OCI-LY3 (cell line): ENCODE measurements around the gene LHPP.

Source experiments
- H2AFZ ChIP-seq: fragments of 200-600, 300-600 bp; shearing (Covaris generic); 2 replicates; pipeline ENCODE4 v1.6.0; 2014; ENCODE audit warnings: antibody characterized with exemption, low read depth, low read length
- H3K27ac ChIP-seq: fragments of 200-600, 300-600 bp; sonication (generic); 2 replicates; pipeline ENCODE4 v1.5.1; 2014; ENCODE audit warnings: mild to moderate bottlenecking, low read length, moderate library complexity, mixed read lengths
- H3K27me3 ChIP-seq: fragments of 200-600, 300-600 bp; sonication (generic); 2 replicates; pipeline ENCODE4 v1.6.1; 2014; ENCODE audit warnings: low read depth, low read length, mixed read lengths
- H3K36me3 ChIP-seq: fragments of 200-600, 300-600 bp; sonication (generic); replicated peaks from 2 replicates; pipeline ENCODE3; 2014; ENCODE audit warnings: low read depth, low read length, mixed read lengths
- H3K4me1 ChIP-seq: fragments of 300-600, 200-600 bp; sonication (generic); 2 replicates; pipeline ENCODE4 v1.6.1; 2014; ENCODE audit warnings: low read length, mixed read lengths
- H3K4me2 ChIP-seq: fragments of 200-600, 300-600 bp; sonication (generic); 2 replicates; pipeline ENCODE4 v1.6.1; 2014; ENCODE audit warnings: low read length, mixed read lengths
- H3K4me3 ChIP-seq: fragments of 300-600, 200-600 bp; sonication (generic); 2 replicates; pipeline ENCODE4 v1.5.1; 2014; ENCODE audit warnings: antibody characterized with exemption, mild to moderate bottlenecking, low read length, moderate library complexity
- H3K79me2 ChIP-seq: fragments of 300-600, 200-600 bp; shearing (Covaris generic); 2 replicates; pipeline ENCODE4 v1.6.1; 2014; ENCODE audit warnings: mild to moderate bottlenecking, low read length, mixed read lengths
- H3K9ac ChIP-seq: fragments of 300-600, 200-600 bp; shearing (Covaris generic); 2 replicates; pipeline ENCODE4 v1.6.0; 2014; ENCODE audit warnings: mild to moderate bottlenecking, low read length, moderate library complexity
- H3K9me3 ChIP-seq: fragments of 200-600, 300-600 bp; shearing (Covaris generic); 2 replicates; pipeline ENCODE4 v1.6.1; 2014; ENCODE audit warnings: low read length, mixed read lengths; ENCODE audit not compliant: insufficient read depth
- H4K20me1 ChIP-seq: fragments of 200-600, 300-600 bp; sonication (generic); 2 replicates; pipeline ENCODE4 v1.6.1; 2016; ENCODE audit warnings: low read length, mixed read lengths; ENCODE audit not compliant: insufficient read depth
- CTCF ChIP-seq: fragments of 200-600, 300-600 bp; sonication (generic); IDR thresholded peaks from 2 replicates; pipeline ENCODE4 v1.5.1; 2014; ENCODE audit warnings: antibody characterized with exemption, low read length, low read depth
- EZH2phosphoT487 ChIP-seq: fragments of 200-600 bp; shearing (Covaris generic); IDR thresholded peaks from 2 replicates; pipeline ENCODE4 v1.6.1; 2018; ENCODE audit warnings: antibody characterized with exemption, mixed run types, low read depth

Gene LHPP

GRCh38 chr10:124632064-124632531, 170.5 kb downstream of the LHPP start:
- Histone ChIP-seq H3K27me3 (no peaks in the 10 kb centered on the region), H3K9me3 (peaks cover 5% of the 10 kb centered on the region; the same call in 1 of the 2 replicates), H3K4me3 (no peak overlapping the region), H3K4me1 (peaks cover 19% of the 10 kb centered on the region), H3K27ac (no peak overlapping the region), H3K36me3 (peaks cover 16% of the 10 kb centered on the region), H3K9ac (no peak overlapping the region), H2AFZ (no peak overlapping the region), H4K20me1 (peaks cover 48% of the 10 kb centered on the region), H3K79me2 (peaks cover 13% of the 10 kb centered on the region), H3K4me2 (no peak overlapping the region)
- TF ChIP-seq CTCF: peak; percentile 25
- no peak for TF ChIP-seq EZH2phosphoT487

GRCh38 chr10:124632566-124632965, 170.9 kb downstream of the LHPP start:
- Histone ChIP-seq H3K4me3 (no peak overlapping the region), H3K9ac (no peak overlapping the region), H3K79me2 (peaks cover 17% of the 10 kb centered on the region), H2AFZ (no peak overlapping the region), H3K36me3 (peaks cover 16% of the 10 kb centered on the region), H3K27me3 (no peaks in the 10 kb centered on the region), H3K9me3 (peaks cover 5% of the 10 kb centered on the region; the same call in 1 of the 2 replicates), H4K20me1 (peaks cover 48% of the 10 kb centered on the region), H3K4me1 (peaks cover 19% of the 10 kb centered on the region), H3K27ac (no peak overlapping the region), H3K4me2 (no peak overlapping the region)
- TF ChIP-seq CTCF: no peak
- no peak for TF ChIP-seq EZH2phosphoT487

- H2AFZ ChIP-seq: no peak overlapping the region
- peaks cover 18% of the 10 kb centered on the region for H3K79me2 ChIP-seq
- no peak overlapping the region for H3K9ac ChIP-seq
- no peak overlapping the region for H3K27ac ChIP-seq
- H3K9me3 ChIP-seq: peaks cover 5% of the 10 kb centered on the region; the same call in 1 of the 2 replicates
- peak overlapping the region; percentile 50 for H3K4me2 ChIP-seq
- peaks cover 54% of the 10 kb centered on the region for H4K20me1 ChIP-seq
- peaks cover 16% of the 10 kb centered on the region for H3K36me3 ChIP-seq
- peak overlapping the region; percentile 20; the same call in 1 of the 2 replicates for H3K4me3 ChIP-seq
- no peaks in the 10 kb centered on the region for H3K27me3 ChIP-seq
- H3K4me1 ChIP-seq: peaks cover 35% of the 10 kb centered on the region
- TF ChIP-seq EZH2phosphoT487 (no peak), CTCF (0 out of 2 replicates have a peak, but pooled peaks have one; percentile 4)
These were observed 174.8 kb downstream of the LHPP start for GRCh38 chr10:124636271-124636995.

- no peak overlapping the region for H3K9ac ChIP-seq
- H3K4me1 ChIP-seq: peaks cover 40% of the 10 kb centered on the region
- H3K27me3 ChIP-seq: no peaks in the 10 kb centered on the region
- no peak overlapping the region for H2AFZ ChIP-seq
- no peak overlapping the region for H3K27ac ChIP-seq
- no peak for TF ChIP-seq EZH2phosphoT487
- TF ChIP-seq CTCF: no peak
- H4K20me1 ChIP-seq: peaks cover 60% of the 10 kb centered on the region
- H3K4me2 ChIP-seq: peak overlapping the region; percentile 50
- H3K36me3 ChIP-seq: peaks cover 18% of the 10 kb centered on the region
- peak overlapping the region; percentile 20; the same call in 1 of the 2 replicates for H3K4me3 ChIP-seq
- H3K9me3 ChIP-seq: peaks cover 5% of the 10 kb centered on the region; the same call in 1 of the 2 replicates
- peaks cover 23% of the 10 kb centered on the region for H3K79me2 ChIP-seq
These were observed 175.6 kb downstream of the LHPP start for GRCh38 chr10:124637091-124637700.
